Esophagus muscularis mucosa (tissue), 4 donors: Measurements from ENCODE around the gene TSEN54. TPM values are rescaled to one million over a fixed set of nuclear protein-coding genes. Genes with fewer than 3 reads are reported as not detected.

Experiments used
- DNase-seq: peaks from one replicate; pipeline ENCODE4 v3.0.0-alpha.2; 2017; ENCODE audit errors: extremely low spot score
- H3K27ac ChIP-seq, 4 donors: fragments of 200-600 bp; sonication (generic); replicated peaks in 1 of 4; 1 replicate in 3 of 4; 2 replicates in 1 of 4; pipeline ENCODE4 v1.5.1; 2016 to 2019; ENCODE audit warnings: mild to moderate bottlenecking in 1 of 4
- H3K27me3 ChIP-seq, 4 donors: fragments of 200-600 bp; sonication (generic); one replicate each; pipeline versions ENCODE4 v1.5.1 to v1.6.0; 2016 to 2019
- H3K36me3 ChIP-seq, 4 donors: fragments of 200-600 bp; sonication (generic); one replicate each; pipeline ENCODE4 v1.5.1; 2016 to 2019
- H3K4me1 ChIP-seq, 4 donors: fragments of 200-600 bp; sonication (generic); one replicate each; pipeline ENCODE4 v1.5.1; 2016 to 2019
- H3K4me3 ChIP-seq, 4 donors: fragments of 200-600 bp; sonication (generic); 1 replicate in 2 of 4; 2 replicates in 2 of 4; pipeline ENCODE4 v1.5.1; 2016 to 2019; ENCODE audit warnings: mild to moderate bottlenecking in 4 of 4, moderate library complexity in 1 of 4
- H3K9me3 ChIP-seq, 4 donors: fragments of 200-600 bp; sonication (generic); 1 replicate in 3 of 4; 2 replicates in 1 of 4; pipeline ENCODE4 v1.5.1; 2016 to 2019
- EP300 ChIP-seq: sonication (generic); formaldehyde crosslinking; IDR thresholded peaks from one replicate; pipeline ENCODE4 v1.6.1; 2017; ENCODE audit warnings: antibody characterized with exemption
- POLR2A ChIP-seq: fragments of 450-650 bp; IDR thresholded peaks from one replicate; pipeline ENCODE4 v1.6.1; 2017; ENCODE audit warnings: antibody characterized with exemption, moderate library complexity, mild to moderate bottlenecking, low read depth
- POLR2AphosphoS5 ChIP-seq, 2 donors: sonication (generic); formaldehyde crosslinking; IDR thresholded peaks; one replicate each; pipeline ENCODE4 v1.6.1; 2017; ENCODE audit warnings: antibody characterized with exemption in 2 of 2
- WGBS: methylation state at CpG from one replicate; pipeline ENCODE4 v1.1.5; 2018; 5-methylcytosine and 5-hydroxymethylcytosine counted together
- intact Hi-C: fragments of 100-400 bp; cut with DNase I; formaldehyde crosslinking; loops from one replicate; pipeline ENCODE4 v1.15.1; 2023
- total RNA-seq, 4 donors: library from RNA; depleted of rRNA; stranded (reverse); fragments of >200 nt; gene quantifications; one replicate each; pipeline versions ENCODE4 v1.1.0 to v1.2.1, GENCODE V29; 2016
- TF ChIP-seq, protein P1 (sequence below), 3 experiments: fragments of 200-600 bp in 2 of 3; fragments of 450-650 bp in 1 of 3; sonication (generic) in 2 of 3; IDR thresholded peaks; one replicate each; pipeline ENCODE4 v1.5.1; 2017 to 2019; ENCODE audit warnings: antibody characterized with exemption in 3 of 3, mild to moderate bottlenecking in 2 of 3, moderate library complexity in 1 of 3

TSEN54 gene
- total RNA-seq, 4 donors from 2014 or later = 14.5 to 32.1 (median 24.1) TPM

DNA sequence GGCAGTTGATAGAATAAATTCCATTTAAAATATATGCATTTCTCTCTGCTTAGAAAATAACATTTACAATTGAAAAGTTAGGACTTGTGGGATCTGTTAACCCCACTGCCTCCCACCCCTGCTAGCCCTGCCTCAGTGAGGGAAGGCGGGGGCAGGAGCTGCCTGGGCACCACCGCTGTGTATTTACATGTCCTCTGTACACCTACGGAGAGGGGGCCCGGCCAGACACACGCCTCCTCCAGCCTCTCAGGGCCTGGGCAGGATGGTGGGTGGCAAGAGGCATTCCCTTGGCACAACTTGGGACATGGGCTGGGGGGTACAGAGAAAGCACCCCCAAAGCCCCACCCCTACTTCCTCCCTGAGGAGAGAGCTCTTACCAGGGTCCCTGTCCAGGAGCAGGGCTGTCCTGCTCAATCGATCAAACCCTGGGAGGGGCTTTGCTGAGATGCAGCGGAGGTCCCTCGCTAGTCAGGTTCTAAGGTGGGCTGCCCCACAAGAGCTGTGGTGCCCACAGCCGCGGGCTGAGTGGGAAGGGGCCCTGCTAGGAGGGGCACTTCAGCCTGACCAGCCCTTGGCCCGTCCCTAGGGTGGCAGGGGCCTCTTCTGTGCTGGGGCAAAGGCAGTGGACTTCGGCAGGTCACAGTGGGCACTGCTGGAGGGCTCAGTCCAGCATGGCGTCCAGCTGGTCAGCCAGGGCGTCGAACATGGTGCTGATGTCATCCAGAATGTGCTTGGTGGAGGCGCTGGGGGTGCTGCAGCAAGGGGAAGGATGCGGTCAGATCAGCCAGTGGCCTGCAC, 15.7 kb upstream of the TSEN54 start:
- DNase-seq = no peak
- Histone ChIP-seq H3K27me3 (no peaks in the 10 kb centered on the region), H3K36me3 (peaks cover 25 to 99% (median 95%) of the 10 kb centered on the region in 4 donors), H3K27ac (peak overlapping the region; percentile 42 to 78 (median 62)), H3K4me3 (no peak overlapping the region), H3K9me3 (no peaks in the 10 kb centered on the region), H3K4me1 (peaks cover 33 to 63% (median 56%) of the 10 kb centered on the region in 4 donors)
- TF ChIP-seq POLR2AphosphoS5 (IDR thresholded peaks at IDR 0.05) (peak in 1 of 2 donors; percentile 18), POLR2A (no peak)
- intact Hi-C loops = no loop called here
- 87% methylated on average over 7 of the region's 17 CpGs for WGBS

DNA sequence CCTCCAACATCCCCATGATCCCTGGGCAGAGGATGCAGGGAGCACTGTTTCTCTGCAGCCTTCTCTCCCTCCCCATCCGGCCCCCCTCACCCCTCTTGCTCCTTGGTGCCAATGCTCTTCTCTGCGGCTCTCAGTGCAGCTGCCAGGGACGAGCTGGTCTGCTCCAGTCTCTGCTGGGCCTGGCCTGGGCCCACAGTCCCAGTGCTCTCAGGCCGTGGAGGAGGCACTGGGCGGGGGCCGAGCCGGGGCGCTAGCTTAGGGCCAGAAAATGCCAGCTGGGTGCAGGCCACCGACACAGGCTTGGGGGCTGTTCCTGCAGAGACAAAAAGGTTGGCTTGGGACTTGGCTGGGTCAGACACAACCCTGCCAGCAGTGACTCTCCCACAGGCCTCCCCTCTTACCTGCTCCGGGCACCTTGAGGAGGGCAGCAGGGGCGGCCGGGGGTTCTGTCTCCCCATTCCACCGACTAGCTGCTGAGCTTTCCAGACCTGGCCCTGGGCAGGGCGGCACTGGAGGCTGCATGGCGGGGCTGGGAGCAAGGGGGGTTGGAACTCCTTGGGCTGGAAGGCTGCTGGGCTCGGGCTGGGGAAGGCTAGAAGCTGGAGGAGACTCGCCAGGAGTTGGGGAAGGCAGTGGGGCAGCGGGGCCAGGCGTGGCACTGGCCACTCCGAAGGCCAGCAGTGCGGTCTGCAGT, 14.8 kb upstream of the TSEN54 start:
- no peak for DNase-seq
- Histone ChIP-seq H3K4me3 (no peak overlapping the region), H3K27me3 (no peaks in the 10 kb centered on the region), H3K27ac (peak overlapping the region; percentile 42 to 78 (median 64)), H3K36me3 (peaks cover 25 to 99% (median 95%) of the 10 kb centered on the region in 4 donors), H3K9me3 (no peaks in the 10 kb centered on the region), H3K4me1 (peaks cover 33 to 63% (median 56%) of the 10 kb centered on the region in 4 donors)
- TF ChIP-seq POLR2AphosphoS5 (IDR thresholded peaks at IDR 0.05) = peak; percentile 19 to 25
- TF ChIP-seq EP300 = no peak
- 63% methylated on average over 12 of the region's 21 CpGs for WGBS
- intact Hi-C loops = no loop called here

DNA sequence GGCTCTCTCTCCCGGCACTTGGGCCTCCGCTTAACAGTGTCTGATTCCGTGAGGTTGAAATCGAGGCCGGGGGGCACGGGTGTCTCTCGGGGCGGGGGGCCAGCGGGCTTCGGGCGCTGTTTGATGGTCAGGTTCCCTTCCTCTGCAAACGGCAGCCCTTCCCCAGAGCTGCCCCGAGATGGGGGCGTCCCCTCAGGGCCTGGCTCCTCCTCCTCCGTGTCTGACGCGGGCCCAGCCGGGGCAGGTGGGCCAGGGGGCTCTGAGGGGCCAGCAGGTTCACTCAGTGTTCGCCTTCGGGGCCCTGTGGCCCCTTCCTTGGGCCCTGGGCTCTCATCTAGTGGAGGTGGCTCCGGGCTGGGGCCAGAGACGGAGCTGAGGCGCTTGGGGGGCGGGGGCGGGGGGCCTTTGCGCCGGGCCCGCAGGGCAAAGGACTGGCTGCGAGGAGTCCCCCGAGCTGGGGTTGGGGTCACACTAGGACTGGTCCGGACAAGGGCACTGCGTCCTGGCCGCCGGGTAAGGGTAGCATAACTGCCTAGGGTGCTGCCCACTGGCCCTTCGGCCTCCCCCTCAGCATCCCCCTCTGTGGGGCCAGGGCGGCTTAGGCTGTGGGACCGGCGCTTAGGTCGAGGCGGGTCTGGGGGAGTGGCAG, 14.1 kb upstream of the TSEN54 start:
- intact Hi-C loops = no loop called here
- H3K9me3 ChIP-seq = no peaks in the 10 kb centered on the region
- H3K27me3 ChIP-seq = no peaks in the 10 kb centered on the region
- H3K4me3 ChIP-seq = no peak overlapping the region
- 85% methylated on average over 17 of the region's 40 CpGs for WGBS
- no peak for DNase-seq
- peaks cover 27 to 99% (median 95%) of the 10 kb centered on the region in 4 donors for H3K36me3 ChIP-seq
- peak overlapping the region; percentile 42 to 78 (median 64) for H3K27ac ChIP-seq
- TF ChIP-seq POLR2AphosphoS5 (IDR thresholded peaks at IDR 0.05) (no peak), EP300 (no peak), POLR2A (no peak)
- TF ChIP-seq, protein P1, sequence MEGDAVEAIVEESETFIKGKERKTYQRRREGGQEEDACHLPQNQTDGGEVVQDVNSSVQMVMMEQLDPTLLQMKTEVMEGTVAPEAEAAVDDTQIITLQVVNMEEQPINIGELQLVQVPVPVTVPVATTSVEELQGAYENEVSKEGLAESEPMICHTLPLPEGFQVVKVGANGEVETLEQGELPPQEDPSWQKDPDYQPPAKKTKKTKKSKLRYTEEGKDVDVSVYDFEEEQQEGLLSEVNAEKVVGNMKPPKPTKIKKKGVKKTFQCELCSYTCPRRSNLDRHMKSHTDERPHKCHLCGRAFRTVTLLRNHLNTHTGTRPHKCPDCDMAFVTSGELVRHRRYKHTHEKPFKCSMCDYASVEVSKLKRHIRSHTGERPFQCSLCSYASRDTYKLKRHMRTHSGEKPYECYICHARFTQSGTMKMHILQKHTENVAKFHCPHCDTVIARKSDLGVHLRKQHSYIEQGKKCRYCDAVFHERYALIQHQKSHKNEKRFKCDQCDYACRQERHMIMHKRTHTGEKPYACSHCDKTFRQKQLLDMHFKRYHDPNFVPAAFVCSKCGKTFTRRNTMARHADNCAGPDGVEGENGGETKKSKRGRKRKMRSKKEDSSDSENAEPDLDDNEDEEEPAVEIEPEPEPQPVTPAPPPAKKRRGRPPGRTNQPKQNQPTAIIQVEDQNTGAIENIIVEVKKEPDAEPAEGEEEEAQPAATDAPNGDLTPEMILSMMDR (IDR thresholded peaks at IDR 0.05) = no peak
- H3K4me1 ChIP-seq = peaks cover 33 to 69% (median 60%) of the 10 kb centered on the region in 4 donors

DNA sequence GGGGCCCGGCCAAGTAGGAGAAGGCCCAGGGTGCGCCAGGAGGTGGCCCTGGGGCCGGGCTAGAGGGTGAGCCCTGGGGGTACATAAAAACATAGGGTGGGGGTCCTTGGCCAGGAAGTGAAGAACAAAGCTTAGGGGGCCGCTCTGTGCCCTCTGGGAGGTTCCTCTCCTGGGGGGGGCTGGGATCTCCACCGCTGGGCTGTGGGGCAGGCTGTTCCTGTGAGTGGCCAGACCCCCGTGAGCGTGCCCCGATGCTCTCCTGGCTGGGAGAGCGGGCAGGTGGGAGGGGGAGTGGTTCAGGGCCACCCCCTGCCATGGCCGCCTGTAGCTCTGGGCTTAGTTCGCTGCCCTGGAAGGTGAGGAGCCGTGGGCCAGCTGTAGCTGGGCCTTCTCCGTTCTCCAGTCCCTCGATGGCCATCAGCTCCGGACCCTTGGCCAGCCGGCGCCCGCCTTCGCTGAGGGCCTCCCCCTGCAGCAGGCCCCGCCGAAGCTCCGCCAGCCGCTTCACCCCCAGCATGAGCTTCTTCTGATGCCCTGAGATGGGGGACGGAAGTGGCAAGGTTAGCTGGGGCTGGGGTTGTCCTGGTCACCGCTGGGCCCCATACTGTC, 13.5 kb upstream of the TSEN54 start:
- no peaks in the 10 kb centered on the region for H3K27me3 ChIP-seq
- no peak for DNase-seq
- WGBS = 87% methylated on average over 4 of the region's 25 CpGs
- H3K36me3 ChIP-seq = peaks cover 27 to 99% (median 96%) of the 10 kb centered on the region in 4 donors
- intact Hi-C loops = no loop called here
- TF ChIP-seq, protein P1 (IDR thresholded peaks at IDR 0.05) = no peak
- TF ChIP-seq POLR2AphosphoS5 (IDR thresholded peaks at IDR 0.05) (no peak), EP300 (no peak), POLR2A (no peak)
- H3K27ac ChIP-seq = peak overlapping the region; percentile 42 to 78 (median 64)
- no peak overlapping the region for H3K4me3 ChIP-seq
- peaks cover 33 to 73% (median 65%) of the 10 kb centered on the region in 4 donors for H3K4me1 ChIP-seq
- no peaks in the 10 kb centered on the region for H3K9me3 ChIP-seq

DNA sequence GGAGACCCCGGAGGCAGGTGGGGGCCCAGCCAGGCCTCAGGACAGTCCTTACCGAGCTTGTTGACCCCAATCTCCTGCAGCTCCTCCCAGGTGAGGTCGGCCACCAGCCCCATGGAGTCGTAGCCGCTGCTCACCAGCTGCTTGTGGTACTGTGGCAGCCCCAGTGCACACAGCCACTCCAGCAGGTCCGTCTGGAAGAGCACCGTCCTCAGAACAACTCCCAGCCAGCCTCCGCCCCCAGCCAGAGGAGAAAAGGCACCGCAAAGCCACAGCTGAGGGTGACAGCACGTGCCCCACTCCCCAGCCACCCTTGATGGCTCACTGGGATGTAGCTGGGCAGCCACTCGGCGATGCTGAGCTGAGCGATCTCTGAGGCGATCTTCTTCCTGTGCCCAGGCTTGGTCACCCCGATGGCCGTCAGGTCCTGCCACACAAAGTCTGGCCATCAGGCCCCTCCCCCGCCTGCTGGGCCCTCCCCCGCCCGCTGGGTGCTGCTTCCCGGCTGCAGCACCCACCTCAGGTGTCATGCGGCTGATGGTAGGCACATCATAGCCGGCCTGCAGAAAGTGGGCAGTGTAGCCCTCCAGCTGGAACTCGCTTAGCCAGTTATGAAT, 12.9 kb upstream of the TSEN54 start:
- Histone ChIP-seq H3K27me3 (no peaks in the 10 kb centered on the region), H3K27ac (peak overlapping the region in 3 of 4 donors; percentile 34 to 78 (median 70)), H3K9me3 (no peaks in the 10 kb centered on the region), H3K36me3 (peaks cover 27 to 100% (median 95%) of the 10 kb centered on the region in 4 donors), H3K4me3 (no peak overlapping the region), H3K4me1 (peaks cover 36 to 75% (median 67%) of the 10 kb centered on the region in 4 donors)
- TF ChIP-seq, protein P1 (IDR thresholded peaks at IDR 0.05) = no peak
- TF ChIP-seq EP300 (no peak), POLR2A (no peak)
- 86% methylated on average over 7 of the region's 23 CpGs for WGBS
- no peak for DNase-seq
- intact Hi-C loops = no loop called here
